Measurements from ENCODE around the gene C7orf57.
A peak's percentile ranks its signal among the peaks of the same experiment; 100 is the strongest.

Gene C7orf57

DNA sequence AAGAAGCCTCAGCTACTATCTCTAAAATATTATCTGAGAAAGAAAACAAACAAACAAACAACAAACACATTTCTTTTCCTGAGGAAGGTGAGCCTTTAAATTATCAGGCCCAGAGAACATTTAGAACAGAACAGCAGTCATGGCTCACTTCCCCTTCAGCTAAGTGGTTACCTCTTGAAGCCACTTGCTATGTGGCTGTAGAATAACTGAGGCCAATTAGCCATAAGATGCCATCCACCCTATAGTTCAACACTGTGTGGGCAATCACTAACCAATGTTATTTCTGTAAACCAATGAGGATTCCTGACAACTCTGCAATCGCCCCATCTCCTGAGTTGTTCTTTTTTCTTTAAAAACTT lies 50.1 kb downstream of the C7orf57 start:
- DNase-seq (ENCODE audit: low read depth) = no peak

DNA sequence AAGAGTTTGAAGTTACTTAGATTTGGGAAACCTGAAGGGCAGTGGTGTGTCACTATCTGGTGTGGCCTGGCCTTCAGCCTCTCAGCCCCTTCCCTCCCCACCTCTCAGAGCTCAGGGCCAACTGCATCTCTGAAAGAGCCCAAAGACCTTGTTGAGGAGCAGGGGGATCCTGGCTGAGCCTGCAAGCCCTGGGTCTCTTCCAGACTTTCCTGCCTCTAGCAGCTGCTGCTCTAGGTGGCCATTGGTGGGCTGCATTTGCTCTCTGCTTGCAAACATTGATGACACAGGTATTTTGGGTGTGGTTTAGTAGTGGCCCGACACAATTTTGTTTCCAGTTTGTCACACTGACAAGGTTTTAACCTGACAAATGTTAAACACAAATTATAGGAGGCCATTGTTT lies 50.6 kb downstream of the C7orf57 start:
- no peak for DNase-seq (ENCODE audit: low read depth)

- no peak for DNase-seq (ENCODE audit: low read depth)
Observed at GRCh38 chr7:48087349-48087748, 52.0 kb downstream of the C7orf57 start.

- no peak for DNase-seq (ENCODE audit: low read depth)
Observed at GRCh38 chr7:48088559-48089045, 53.3 kb downstream of the C7orf57 start.

DNA sequence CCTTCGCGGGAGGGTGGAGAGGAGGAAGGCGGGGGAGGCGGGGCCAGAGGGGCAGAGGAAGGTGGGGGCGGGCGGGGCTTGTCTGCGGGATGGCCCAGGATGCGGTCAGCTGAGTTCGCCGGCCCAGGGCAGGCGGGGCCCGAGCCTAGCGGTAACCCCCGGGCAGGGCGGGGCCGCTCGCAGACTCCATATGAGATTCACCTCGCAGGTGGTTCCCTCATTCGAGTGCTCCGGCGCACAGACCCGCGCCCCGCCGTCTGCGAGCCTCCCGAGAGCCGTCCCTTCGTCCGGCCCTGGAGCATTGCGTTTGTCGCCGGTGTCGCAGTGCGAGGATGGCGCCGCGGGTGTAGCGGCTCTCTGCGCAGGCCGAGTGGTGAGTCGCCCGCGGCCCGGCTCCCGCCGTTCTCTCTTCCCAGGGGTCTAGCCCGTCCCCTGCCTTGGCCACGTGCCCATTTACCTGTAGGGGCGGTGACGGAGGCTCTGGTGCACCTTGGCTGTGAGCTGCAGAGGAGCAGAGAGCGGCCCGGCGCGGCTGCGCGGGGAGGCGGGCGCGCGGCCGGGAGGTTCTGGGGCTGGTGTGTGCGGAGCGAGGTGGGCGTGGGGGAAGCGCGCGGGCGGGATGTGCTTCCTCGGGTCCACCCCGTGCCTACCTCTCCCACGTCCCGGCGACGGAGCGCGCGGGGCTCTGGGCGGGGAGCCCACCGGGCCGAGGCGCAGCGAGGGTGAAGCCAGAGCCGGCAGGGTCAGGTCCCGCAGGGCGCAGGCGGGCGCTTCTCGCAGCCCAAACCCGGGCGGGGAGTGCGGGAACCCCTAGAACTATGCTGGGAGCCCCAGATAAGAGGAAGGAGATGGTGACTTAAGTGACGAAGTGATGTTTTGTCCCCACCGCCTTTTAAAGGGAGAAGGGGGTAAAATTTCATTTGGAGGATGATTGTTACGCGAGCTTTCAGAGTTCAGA lies 54.0 kb downstream of the C7orf57 start, which contains the start of gene UPP1:
Gene UPP1, plus strand, starts transcription at position 220 of the 958 bp plus-strand sequence. CDS start 5,519 bp downstream, outside the sequence.
- peak; percentile 87 for DNase-seq (ENCODE audit: low read depth)

- DNase-seq (ENCODE audit: low read depth) = no peak
Observed at GRCh38 chr7:48090095-48090805, 54.9 kb downstream of the C7orf57 start.

DNA sequence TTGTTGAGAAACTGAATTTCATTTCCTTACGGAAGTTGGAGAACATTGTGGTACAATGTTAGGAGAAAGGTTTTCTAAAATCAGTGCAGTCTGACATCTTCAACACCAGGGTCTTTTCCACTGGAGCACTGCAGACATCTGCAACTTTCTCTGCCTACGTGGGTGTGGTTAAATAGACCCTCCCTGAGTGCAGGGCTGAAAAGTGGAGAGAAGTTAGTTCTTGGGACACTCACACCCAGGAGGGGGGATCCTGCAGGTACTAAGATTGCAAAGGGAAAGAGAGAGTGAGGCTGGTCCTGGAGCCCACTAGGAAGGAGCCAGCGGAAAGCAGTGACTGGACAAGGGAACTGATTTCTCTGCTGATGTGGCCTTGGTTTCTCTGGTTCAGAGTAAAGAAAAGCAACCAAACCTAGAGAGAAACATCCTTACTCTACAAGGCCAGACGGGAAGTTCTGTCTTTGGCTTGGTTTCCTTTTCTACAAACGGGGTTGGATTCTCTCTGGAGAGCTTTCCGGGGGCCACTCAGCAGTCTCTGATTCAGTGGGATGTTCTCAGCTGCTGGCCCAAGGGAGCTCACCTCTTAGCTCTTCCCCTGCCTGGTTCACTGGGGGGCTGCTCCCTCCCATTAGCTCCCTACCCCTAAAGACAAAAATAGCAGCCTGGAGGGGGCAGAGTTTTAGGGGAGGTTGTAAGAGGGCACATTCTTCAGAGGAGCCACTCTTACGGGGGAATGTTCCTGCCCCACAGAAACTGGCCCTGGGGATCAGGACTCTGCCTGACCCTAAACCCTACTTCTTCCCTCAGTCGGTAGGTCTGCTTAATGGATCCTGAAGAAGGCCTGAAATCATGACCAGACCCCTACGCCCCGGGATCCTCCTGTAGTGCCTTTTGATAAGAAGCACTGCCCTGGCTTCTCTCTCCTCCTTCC lies 56.4 kb downstream of the C7orf57 start:
- DNase-seq (ENCODE audit: low read depth) = no peak

DNA sequence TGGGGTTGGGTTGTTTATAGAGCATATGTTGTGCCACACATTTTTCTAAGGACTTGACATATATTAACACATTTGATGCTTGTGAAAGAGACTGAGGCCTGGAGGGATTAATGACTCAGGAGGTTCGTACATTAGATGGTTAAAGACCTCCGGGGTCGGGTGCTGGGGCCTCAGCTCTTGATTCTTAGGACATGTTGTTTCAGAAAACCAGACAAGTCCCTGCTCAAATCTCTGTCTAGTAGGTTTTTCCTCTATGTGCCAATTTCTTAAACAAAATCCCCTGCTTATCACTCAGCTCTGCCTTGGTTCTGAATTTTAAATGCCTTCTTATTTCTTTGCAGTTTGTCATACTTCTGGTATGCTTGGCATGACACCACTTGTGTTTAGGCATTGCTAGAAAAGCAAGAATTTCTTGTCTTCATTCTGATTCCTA lies 59.5 kb downstream of the C7orf57 start:
- no peak for DNase-seq (ENCODE audit: low read depth)

DNA sequence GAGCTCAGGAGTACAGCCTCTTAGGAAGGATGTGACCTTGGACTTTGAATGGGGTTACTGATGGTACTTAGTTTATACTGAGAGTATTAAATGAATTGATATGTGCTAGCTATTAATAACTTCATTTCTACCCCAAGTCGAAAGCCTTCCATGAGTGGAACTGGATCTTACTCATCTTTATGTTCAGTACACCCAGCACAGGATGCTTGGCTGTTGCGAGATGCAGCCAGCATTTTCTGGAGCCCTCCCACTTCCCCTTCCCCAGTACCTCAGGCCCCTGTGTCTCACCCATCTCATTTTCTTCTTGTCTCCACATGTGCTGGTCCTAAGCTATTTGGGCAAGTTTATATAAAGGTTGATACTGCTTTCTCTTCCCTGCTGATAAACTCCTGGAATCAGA lies 60.9 kb downstream of the C7orf57 start:
- no peak for DNase-seq (ENCODE audit: low read depth)

DNA sequence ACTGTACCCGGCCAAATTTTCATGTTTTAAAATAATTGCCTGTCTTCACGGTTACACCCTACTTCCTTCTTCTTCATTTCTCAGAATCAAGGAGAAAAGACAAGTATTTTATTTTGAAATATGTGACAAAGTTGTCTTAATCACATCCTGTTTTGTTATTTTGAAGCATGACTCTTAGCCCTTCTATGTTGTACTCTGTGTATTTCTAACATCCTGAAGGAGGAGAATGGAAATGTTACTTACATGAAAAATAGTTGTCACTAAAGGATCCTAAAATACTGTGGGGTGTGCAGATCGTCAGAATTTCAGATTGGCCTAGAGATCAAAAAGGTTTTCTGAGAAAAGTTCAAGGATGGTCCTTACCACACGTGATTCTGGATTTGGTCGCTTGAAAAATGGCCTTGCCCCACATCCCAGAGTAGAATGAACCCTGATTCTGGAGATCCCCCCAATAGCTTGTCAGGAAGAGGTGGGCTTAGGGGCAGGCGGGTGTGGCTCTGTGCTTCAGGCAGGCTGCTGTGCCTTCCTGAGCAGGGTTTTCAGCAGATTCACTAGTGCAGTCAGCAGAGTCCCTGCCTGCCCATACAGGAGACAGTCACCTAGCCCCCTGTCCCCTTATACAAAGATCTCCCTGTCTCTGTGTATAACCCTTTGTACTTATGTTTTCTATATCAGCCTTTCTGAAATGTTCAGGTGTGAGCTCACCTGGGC lies 62.3 kb downstream of the C7orf57 start:
- no peak for DNase-seq (ENCODE audit: low read depth)

DNA sequence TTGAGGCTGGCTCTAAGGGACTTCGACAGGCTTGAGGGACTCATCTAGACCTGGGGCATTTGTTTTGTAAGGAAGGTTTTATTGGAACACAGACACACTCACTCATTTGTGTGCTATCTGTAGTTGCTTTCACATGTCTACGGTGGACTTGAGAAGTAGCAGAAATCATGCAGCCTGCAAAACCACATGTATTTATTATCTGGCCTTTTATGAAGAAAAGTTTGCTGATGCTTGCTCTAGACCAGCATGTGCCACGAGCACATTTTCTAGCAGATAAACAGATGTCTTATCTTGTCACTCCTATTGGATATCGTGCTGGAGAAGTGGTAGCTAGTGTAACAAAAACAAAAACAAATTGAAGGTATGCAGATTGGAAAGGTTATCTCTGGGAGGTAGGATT lies 63.5 kb downstream of the C7orf57 start:
- DNase-seq (ENCODE audit: low read depth) = no peak

GRCh38 chr7:48099781-48100180 lies 64.4 kb downstream of the C7orf57 start:
- DNase-seq (ENCODE audit: low read depth) = no peak

GRCh38 chr7:48101352-48101751 lies 66.0 kb downstream of the C7orf57 start:
- no peak for DNase-seq (ENCODE audit: low read depth)

DNA sequence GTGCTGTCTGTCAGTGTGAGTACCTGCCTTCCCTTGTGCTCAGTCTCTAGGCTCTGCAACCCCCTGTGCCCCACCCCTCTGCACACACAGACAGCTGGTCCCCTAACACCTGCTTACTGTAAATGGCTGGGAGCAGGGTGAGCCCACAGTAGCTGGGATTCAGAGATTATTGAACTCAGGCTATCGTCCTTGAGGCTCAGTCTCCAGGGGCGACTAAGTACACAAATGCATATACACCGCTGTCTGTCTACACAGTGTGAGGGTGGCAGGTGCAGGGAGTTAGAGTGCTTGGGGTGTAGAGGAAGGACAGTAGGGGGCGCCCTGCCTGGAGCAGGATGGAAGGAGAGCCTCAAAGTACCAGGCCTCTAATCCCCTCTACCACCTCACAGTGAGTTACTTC lies 66.6 kb downstream of the C7orf57 start:
- no peak for DNase-seq (ENCODE audit: low read depth)

DNA sequence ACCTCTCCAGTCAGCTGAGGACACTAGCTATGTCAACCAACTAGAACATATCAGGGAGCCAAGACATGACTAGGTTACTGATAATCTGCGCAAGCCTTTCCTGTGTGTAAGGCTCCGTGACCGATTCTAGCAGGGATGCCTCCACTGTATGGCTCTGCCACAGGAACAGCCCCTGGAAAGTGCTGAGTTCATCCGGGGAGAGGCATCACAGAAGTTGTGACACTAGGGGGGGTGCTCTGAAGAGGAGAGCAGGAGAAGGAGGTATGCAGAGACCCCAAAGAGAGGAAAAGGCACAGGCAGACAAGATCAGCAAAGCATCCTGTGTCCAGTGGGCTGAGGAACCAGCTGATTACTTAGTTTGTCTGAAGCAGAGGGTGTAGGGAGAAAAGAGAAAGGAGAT lies 67.2 kb downstream of the C7orf57 start:
- DNase-seq (ENCODE audit: low read depth) = no peak

DNA sequence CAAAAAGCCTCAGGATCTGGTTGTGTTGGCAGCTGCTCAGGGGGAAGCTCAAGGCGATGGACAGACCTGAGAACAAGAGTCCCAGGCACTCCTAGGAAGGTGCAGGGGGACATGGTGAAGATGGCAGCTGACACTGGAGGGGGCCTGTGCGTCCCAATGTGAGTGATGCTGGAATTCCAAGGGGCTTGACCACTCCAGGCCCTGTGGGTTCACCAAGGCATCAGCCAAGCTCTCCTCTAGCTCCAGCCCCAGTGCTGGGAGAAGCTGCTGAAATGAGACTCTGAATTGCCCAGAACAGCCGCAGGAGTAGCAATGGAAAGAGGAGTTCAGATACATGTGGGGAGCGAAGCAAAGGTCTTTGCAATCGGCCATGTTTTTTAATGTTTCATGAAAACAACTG lies 69.7 kb downstream of the C7orf57 start:
- DNase-seq (ENCODE audit: low read depth) = no peak

DNA sequence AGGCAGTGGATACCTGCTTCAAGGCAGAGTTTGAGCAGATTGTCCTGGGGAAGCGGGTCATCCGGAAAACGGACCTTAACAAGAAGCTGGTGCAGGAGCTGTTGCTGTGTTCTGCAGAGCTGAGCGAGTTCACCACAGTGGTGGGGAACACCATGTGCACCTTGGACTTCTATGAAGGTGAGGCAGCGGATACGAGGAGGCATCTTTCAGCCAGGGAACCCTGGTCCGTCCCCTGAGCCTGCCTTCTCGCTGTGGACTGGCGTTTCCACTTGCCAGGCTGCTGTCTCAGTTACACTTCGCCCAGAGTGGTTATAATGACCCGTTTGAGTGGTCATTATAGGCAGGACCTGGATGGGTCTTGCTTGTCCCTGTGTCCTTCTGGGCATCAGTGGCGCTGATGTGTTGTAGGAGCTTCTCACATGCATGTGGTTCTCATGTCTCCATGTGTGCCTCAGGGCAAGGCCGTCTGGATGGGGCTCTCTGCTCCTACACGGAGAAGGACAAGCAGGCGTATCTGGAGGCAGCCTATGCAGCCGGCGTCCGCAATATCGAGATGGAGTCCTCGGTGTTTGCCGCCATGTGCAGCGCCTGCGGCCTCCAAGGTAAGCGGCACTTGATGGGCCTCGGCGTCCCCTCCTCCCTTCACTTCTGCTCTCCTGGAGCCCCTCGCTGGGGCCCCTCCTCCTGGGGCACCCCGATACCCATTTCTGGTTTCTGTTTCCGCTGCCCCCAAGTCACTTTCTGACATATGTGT lies 71.7 kb downstream of the C7orf57 start:
- DNase-seq (ENCODE audit: low read depth) = no peak

GRCh38 chr7:48107926-48108472 lies 72.7 kb downstream of the C7orf57 start:
- no peak for DNase-seq (ENCODE audit: low read depth)

GRCh38 chr7:48108959-48109847 lies 73.9 kb downstream of the C7orf57 start:
- no peak for DNase-seq (ENCODE audit: low read depth)

Measured in activated T-cell treated with anti-CD3 and anti-CD28 coated beads for 1 hour (primary cell).